ENCODE measurements around the gene ATXN1. TPM values are rescaled to one million over a fixed set of nuclear protein-coding genes. Genes with fewer than 3 reads are reported as not detected.

The ATXN1 gene
- total RNA-seq, 1 donor from 2014 or later, result 59.8 TPM

DNA sequence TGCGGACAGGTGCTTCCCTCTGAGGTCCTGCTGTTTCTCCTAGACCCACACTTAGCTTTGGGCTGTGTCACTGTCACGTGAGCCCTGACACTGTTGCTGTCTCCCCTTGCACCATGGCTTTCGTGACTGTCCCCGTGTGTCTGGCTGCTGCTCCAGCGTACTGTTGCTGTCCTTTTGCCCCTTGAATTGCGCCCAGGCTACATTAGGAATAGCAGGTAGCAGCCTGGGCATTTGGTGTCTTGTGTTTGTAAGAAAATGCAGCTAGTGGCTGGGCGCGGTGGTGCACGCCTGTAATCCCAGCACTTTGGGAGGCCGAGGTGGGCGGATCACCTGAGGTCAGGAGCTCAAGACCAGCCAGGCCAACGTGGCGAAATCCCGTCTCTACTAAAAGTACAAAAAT lies 476.8 kb downstream of the ATXN1 start:
- H3K27ac Mint-ChIP-seq, result no peak overlapping the region
- TF ChIP-seq, protein P1, sequence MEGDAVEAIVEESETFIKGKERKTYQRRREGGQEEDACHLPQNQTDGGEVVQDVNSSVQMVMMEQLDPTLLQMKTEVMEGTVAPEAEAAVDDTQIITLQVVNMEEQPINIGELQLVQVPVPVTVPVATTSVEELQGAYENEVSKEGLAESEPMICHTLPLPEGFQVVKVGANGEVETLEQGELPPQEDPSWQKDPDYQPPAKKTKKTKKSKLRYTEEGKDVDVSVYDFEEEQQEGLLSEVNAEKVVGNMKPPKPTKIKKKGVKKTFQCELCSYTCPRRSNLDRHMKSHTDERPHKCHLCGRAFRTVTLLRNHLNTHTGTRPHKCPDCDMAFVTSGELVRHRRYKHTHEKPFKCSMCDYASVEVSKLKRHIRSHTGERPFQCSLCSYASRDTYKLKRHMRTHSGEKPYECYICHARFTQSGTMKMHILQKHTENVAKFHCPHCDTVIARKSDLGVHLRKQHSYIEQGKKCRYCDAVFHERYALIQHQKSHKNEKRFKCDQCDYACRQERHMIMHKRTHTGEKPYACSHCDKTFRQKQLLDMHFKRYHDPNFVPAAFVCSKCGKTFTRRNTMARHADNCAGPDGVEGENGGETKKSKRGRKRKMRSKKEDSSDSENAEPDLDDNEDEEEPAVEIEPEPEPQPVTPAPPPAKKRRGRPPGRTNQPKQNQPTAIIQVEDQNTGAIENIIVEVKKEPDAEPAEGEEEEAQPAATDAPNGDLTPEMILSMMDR (IDR thresholded peaks at IDR 0.05), result no peak
- H3K4me3 Mint-ChIP-seq, result no peak overlapping the region
- intact Hi-C loops (cut with micrococcal nuclease), result no loop called here
- H3K27me3 Mint-ChIP-seq, result no peaks in the 10 kb centered on the region
- no peaks in the 10 kb centered on the region for H3K36me3 Mint-ChIP-seq (ENCODE audit: low read depth)
- CTCF ChIA-PET, result interaction anchor here (1.2 to 1.6 kb wide), 2 partner anchors 16 to 48 kb away, joined by 3 read pairs; no protein-coding TSS in a partner anchor
- DNase-seq, result no peak
- no peak for ATAC-seq (ENCODE audit: low read depth)
- POLR2A ChIA-PET, result no interaction called here
- H3K4me1 Mint-ChIP-seq, result no peaks in the 10 kb centered on the region
- H3K9me3 Mint-ChIP-seq, result no peaks in the 10 kb centered on the region

DNA sequence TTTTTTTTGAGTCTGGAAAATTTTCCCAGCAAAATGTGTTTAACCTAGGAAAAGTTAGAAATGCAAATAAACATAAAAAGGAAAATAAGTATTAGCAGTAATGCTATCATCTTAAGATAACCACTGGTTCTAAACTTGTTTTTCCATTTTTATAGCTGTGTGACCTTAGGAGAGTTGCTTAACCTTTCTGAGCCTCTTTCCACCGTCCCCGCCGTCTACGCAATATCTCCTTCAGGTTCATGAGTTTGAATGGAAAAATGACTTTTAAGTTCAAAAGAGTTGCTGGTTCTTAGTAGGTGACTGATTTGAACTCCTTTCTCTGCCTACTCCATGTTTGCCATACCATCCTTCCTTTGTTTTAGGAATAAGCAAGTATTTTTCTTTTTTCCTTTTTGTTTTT lies 478.9 kb downstream of the ATXN1 start:
- no peaks in the 10 kb centered on the region for H3K4me1 Mint-ChIP-seq
- H3K36me3 Mint-ChIP-seq (ENCODE audit: low read depth), result no peaks in the 10 kb centered on the region
- ATAC-seq (ENCODE audit: low read depth), result no peak
- H3K4me3 Mint-ChIP-seq, result no peak overlapping the region
- CTCF ChIA-PET, result no interaction called here
- TF ChIP-seq, protein P1 (IDR thresholded peaks at IDR 0.05), result no peak
- POLR2A ChIA-PET, result no interaction called here
- intact Hi-C loops (cut with micrococcal nuclease), result no loop called here
- H3K27me3 Mint-ChIP-seq, result peaks cover 4% of the 10 kb centered on the region
- H3K27ac Mint-ChIP-seq, result no peak overlapping the region
- DNase-seq, result no peak
- no peaks in the 10 kb centered on the region for H3K9me3 Mint-ChIP-seq

DNA sequence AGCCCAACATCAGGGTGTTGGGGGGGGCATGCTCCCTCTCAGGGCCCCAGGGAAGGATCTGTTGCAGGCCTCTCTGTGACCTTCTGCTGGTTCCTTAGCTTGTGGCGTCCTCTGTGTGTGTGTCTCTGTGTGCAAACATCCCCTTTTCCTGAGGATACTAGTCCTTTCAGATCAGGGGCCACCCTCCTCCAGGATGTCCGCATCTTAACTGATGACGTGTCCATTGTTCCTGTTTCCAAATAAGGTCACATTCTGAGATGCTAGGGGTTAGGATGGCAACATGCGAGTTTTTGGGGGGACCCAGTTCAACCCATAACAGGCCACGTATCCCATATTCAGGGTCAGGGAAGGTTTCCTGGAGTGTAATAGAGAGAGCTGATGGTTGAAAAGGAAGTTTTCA lies 482.0 kb downstream of the ATXN1 start:
- POLR2A ChIA-PET, result no interaction called here
- DNase-seq (no peak), ATAC-seq (ENCODE audit: low read depth) (no peak)
- peaks cover 9% of the 10 kb centered on the region for H3K27me3 Mint-ChIP-seq
- no peaks in the 10 kb centered on the region for H3K9me3 Mint-ChIP-seq
- CTCF ChIA-PET, result no interaction called here
- intact Hi-C loops (cut with micrococcal nuclease), result no loop called here
- TF ChIP-seq, protein P1 (IDR thresholded peaks at IDR 0.05), result no peak
- H3K4me3 Mint-ChIP-seq, result no peak overlapping the region
- peaks cover 2% of the 10 kb centered on the region for H3K4me1 Mint-ChIP-seq
- H3K36me3 Mint-ChIP-seq (ENCODE audit: low read depth), result no peaks in the 10 kb centered on the region
- H3K27ac Mint-ChIP-seq, result no peak overlapping the region

DNA sequence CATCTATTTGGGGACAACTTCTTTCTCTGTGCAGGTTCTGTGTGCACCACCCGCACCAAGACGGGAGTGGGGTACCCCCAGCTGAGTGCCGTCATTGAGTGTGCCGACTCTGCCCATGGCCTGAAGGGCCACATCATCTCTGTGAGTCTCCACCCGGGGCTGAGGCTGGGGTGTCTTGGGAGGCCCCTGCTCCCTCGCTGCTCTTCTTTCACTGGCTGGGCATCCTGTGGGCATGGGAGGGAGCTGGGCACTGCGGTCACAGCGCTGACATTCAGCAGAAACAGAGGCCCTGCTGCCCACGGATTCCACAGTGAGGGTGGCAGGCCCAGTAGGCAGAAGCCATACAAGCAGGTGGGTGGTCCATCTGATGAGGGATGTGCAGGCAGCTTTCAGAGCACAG lies 482.5 kb downstream of the ATXN1 start:
- Mint-ChIP-seq H3K9me3 (no peaks in the 10 kb centered on the region), H3K4me1 (peaks cover 2% of the 10 kb centered on the region), H3K27ac (no peak overlapping the region), H3K27me3 (peaks cover 9% of the 10 kb centered on the region), H3K36me3 (ENCODE audit: low read depth) (no peaks in the 10 kb centered on the region), H3K4me3 (no peak overlapping the region)
- TF ChIP-seq, protein P1 (IDR thresholded peaks at IDR 0.05), result no peak
- ChIA-PET CTCF (no interaction called here), POLR2A (no interaction called here)
- intact Hi-C loops (cut with micrococcal nuclease), result no loop called here
- ATAC-seq (ENCODE audit: low read depth), result no peak
- DNase-seq, result no peak

DNA sequence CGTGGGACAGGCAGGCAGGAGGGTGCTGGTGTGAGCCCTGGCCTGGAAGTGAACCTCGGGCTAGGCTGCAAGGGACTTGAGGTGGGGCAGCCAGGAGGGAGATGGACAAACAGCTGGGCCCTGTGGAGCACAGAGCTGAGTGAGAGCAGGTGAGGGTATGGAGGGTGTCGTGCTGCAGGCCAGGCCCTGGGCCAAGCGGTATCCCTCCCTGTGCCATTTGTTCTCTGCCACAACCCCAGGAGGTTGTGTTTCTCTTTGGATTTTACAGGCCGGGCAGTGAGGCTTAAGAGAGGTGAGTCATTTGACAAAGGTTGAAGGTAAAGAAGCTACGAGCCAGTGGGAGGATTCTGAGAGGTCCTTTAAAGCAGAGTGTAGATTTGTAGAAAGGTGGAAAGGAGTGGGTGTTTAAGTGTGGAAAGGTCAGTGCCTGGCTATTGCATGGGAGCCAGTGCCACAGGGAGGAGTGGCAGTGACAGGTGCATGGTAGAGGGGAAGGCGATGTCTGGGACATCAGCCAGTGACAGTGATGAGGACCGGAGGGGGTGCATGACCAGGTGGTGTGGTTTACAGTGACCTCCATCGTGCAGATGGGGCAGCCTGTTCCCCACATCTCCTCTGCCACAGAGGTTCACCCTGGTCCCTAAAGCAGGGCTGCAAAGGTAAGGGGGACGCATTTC lies 483.1 kb downstream of the ATXN1 start:
- intact Hi-C loops (cut with micrococcal nuclease), result no loop called here
- POLR2A ChIA-PET, result no interaction called here
- Mint-ChIP-seq H3K27me3 (peaks cover 9% of the 10 kb centered on the region), H3K4me3 (no peak overlapping the region), H3K4me1 (peaks cover 2% of the 10 kb centered on the region), H3K27ac (no peak overlapping the region), H3K36me3 (ENCODE audit: low read depth) (no peaks in the 10 kb centered on the region), H3K9me3 (no peaks in the 10 kb centered on the region)
- DNase-seq (no peak), ATAC-seq (ENCODE audit: low read depth) (no peak)
- CTCF ChIA-PET, result interaction anchor here (1.6 kb wide), 1 partner anchor 53 kb away, joined by 3 read pairs; no protein-coding TSS in a partner anchor
- TF ChIP-seq, protein P1 (IDR thresholded peaks at IDR 0.05), result no peak

Data from activated B cell treated with CpG ODN at 0.5 μM for 24 hours (primary cell).